Panc1 (cell line): ENCODE data around the gene OPN1SW.

Experiments
- CTCF ChIP-seq: fragments of 450-650 bp; IDR thresholded peaks from 2 replicates; pipeline ENCODE4 v1.5.1; 2017; ENCODE audit warnings: mild to moderate bottlenecking
- POLR2AphosphoS5 ChIP-seq: IDR thresholded peaks from 2 replicates; pipeline ENCODE4 v1.6.1; 2012; ENCODE audit warnings: mild to moderate bottlenecking, low read depth, low read length, moderate library complexity
- REST ChIP-seq, 2 experiments: IDR thresholded peaks; 2 replicates each; pipeline ENCODE4 v1.6.1; 2011 to 2012; ENCODE audit warnings: low read depth in 2 of 2, control low read depth in 1 of 2, low read length in 1 of 2, mild to moderate bottlenecking in 1 of 2, moderate library complexity in 1 of 2; ENCODE audit not compliant: insufficient read depth in 1 of 2
- SIN3A ChIP-seq: IDR thresholded peaks from 2 replicates; pipeline ENCODE4 v1.6.1; 2012; ENCODE audit warnings: low read depth, mild to moderate bottlenecking, low read length, moderate library complexity, borderline replicate concordance; ENCODE audit not compliant: insufficient read depth
- TCF7L2 ChIP-seq: IDR thresholded peaks from 2 replicates; pipeline ENCODE4 v1.6.1; 2011; ENCODE audit warnings: mild to moderate bottlenecking, low read depth, low read length, inconsistent platforms

- no peak for TF ChIP-seq TCF7L2
- TF ChIP-seq CTCF: no peak
- no peak for TF ChIP-seq REST (IDR thresholded peaks at IDR 0.05; ENCODE audit: insufficient read depth in 1 of 2, low read depth in 2 of 2, low read length in 1 of 2)
- no peak for TF ChIP-seq SIN3A
- TF ChIP-seq POLR2AphosphoS5: no peak
These were observed 38.9 kb upstream of the OPN1SW start for GRCh38 chr7:128814499-128814898.
